ENCODE results near the gene RHBDL1.

Gene RHBDL1

DNA sequence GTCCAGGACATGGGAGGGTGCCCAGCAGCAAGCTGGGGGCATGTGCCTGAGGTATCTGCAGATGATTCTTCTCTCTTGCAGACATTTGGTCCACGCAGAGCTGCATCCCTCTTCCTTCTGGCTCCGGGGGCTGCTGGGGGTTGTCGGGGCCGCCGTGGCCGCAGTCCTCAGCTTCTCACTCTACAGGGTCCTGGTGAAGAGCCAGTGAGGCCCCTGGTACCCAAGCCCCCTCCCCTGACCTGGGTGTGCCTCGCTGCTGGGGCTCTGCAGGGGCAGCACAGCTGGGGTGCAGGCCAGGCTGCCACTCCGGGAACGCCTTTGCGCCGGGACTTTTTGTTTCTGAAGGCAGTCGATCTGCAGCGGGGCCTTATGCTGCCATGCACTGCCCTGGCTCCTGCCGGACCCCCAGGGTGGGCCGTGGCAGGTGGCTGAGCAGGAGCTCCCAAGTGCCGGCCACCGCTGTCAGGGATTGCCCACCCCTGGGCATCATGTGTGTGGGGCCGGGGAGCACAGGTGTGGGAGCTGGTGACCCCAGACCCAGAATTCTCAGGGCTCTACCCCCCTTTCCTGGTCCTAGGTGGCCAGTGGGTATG lies 2.0 kb upstream of the RHBDL1 start:
- Histone ChIP-seq H3K79me2 (ENCODE audit: insufficient read depth, low read depth) (peaks cover 13% of the 10 kb centered on the region), H4K20me1 (ENCODE audit: insufficient read depth) (no peaks in the 10 kb centered on the region), H3K4me2 (no peak overlapping the region), H2AFZ (ENCODE audit: low read depth) (no peak overlapping the region), H3K36me3 (ENCODE audit: insufficient read depth) (peaks cover 3% of the 10 kb centered on the region; the same call in 1 of the 2 replicates), H3K4me1 (ENCODE audit: low read depth, poor library complexity, severe bottlenecking) (peaks cover 8% of the 10 kb centered on the region), H3K27ac (no peak overlapping the region), H3K27me3 (ENCODE audit: insufficient read depth, low read depth) (no peaks in the 10 kb centered on the region), H3K4me3 (IDR thresholded peaks at IDR 0.05; ENCODE audit: insufficient read depth, low read depth, low read length) (no peak overlapping the region), H3K9ac (no peak overlapping the region)
- TF ChIP-seq, protein P1, sequence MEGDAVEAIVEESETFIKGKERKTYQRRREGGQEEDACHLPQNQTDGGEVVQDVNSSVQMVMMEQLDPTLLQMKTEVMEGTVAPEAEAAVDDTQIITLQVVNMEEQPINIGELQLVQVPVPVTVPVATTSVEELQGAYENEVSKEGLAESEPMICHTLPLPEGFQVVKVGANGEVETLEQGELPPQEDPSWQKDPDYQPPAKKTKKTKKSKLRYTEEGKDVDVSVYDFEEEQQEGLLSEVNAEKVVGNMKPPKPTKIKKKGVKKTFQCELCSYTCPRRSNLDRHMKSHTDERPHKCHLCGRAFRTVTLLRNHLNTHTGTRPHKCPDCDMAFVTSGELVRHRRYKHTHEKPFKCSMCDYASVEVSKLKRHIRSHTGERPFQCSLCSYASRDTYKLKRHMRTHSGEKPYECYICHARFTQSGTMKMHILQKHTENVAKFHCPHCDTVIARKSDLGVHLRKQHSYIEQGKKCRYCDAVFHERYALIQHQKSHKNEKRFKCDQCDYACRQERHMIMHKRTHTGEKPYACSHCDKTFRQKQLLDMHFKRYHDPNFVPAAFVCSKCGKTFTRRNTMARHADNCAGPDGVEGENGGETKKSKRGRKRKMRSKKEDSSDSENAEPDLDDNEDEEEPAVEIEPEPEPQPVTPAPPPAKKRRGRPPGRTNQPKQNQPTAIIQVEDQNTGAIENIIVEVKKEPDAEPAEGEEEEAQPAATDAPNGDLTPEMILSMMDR (conservative IDR thresholded peaks at IDR 0.05; ENCODE audit: low read depth, low read length): no peak

DNA sequence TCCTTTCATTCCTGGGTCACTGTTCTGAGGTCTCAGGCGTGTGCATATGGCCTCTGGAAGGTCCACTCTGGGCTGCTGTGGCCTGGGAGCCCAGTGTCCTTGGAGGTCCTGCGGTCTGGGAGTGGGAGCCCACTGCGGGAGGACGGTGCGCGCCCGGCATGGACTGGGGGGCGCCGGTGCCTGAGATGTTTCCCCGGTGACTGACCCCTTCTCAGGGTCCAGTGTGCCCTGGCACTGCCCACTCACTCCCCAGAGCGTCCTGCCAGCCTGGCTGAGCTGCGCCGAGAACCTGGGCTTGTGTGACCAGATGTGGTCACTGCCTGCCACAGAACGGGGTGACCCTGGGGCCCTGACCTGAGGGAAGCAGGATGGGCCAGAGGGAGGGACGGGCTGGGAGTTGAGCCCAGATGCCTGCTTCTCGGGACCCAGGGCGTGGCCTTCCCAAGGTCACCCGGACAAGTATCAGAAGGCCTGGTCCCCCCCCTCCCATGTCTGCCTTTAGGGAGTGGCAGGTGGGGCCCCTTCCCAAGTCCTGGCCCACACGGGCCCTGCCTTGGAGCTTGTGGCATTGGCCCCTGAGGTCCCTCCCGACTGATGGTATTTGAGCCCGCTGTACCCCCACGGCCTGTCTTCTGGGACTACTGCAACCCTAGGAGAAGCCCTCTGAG lies 1.1 kb upstream of the RHBDL1 start:
- Histone ChIP-seq H3K9ac (no peak overlapping the region), H3K27me3 (ENCODE audit: insufficient read depth, low read depth) (no peaks in the 10 kb centered on the region), H3K4me2 (no peak overlapping the region), H3K4me3 (IDR thresholded peaks at IDR 0.05; ENCODE audit: insufficient read depth, low read depth, low read length) (no peak overlapping the region), H3K79me2 (ENCODE audit: insufficient read depth, low read depth) (peaks cover 5% of the 10 kb centered on the region; the same call in 1 of the 2 replicates), H4K20me1 (ENCODE audit: insufficient read depth) (no peaks in the 10 kb centered on the region), H3K36me3 (ENCODE audit: insufficient read depth) (peaks cover 3% of the 10 kb centered on the region; the same call in 1 of the 2 replicates), H3K27ac (no peak overlapping the region), H3K4me1 (ENCODE audit: low read depth, poor library complexity, severe bottlenecking) (peaks cover under 1% of the 10 kb centered on the region), H2AFZ (ENCODE audit: low read depth) (no peak overlapping the region)
- TF ChIP-seq, protein P1 (conservative IDR thresholded peaks at IDR 0.05; ENCODE audit: low read depth, low read length): no peak

DNA sequence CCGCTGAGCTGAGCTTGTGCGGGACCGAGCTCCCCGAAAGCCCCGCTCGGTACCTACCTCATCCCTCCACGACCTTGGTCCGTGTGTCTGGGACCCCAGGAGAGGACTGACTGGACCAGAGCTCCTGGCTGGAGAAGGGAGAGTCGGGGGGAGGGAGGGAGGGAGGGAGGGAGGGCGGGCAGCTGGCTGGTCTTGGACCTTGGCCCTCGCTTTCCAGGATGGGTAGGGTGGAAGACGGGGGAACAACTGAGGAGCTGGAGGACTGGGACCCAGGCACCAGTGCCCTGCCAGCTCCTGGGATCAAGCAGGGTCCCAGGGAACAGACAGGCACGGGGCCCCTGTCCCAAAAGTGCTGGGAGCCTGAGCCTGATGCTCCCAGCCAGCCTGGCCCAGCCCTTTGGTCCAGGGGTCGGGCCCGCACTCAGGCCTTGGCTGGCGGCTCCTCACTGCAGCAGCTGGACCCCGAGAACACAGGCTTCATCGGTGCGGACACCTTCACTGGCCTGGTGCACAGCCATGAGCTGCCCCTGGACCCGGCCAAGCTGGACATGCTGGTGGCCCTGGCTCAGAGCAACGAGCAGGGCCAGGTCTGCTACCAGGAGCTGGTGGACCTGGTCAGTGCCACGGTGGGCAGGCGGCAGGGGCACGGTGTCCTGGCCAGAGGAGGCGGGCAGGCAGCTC lies 553 bp downstream of the RHBDL1 start:
- Histone ChIP-seq H3K27ac (no peak overlapping the region), H3K36me3 (ENCODE audit: insufficient read depth) (peaks cover 3% of the 10 kb centered on the region; the same call in 1 of the 2 replicates), H3K4me1 (ENCODE audit: low read depth, poor library complexity, severe bottlenecking) (no peaks in the 10 kb centered on the region), H3K79me2 (ENCODE audit: insufficient read depth, low read depth) (peaks cover 6% of the 10 kb centered on the region), H3K4me2 (no peak overlapping the region), H2AFZ (ENCODE audit: low read depth) (no peak overlapping the region), H3K9ac (no peak overlapping the region), H3K4me3 (IDR thresholded peaks at IDR 0.05; ENCODE audit: insufficient read depth, low read depth, low read length) (no peak overlapping the region), H4K20me1 (ENCODE audit: insufficient read depth) (no peaks in the 10 kb centered on the region), H3K27me3 (ENCODE audit: insufficient read depth, low read depth) (no peaks in the 10 kb centered on the region)
- TF ChIP-seq, protein P1 (conservative IDR thresholded peaks at IDR 0.05; ENCODE audit: low read depth, low read length): no peak

DNA sequence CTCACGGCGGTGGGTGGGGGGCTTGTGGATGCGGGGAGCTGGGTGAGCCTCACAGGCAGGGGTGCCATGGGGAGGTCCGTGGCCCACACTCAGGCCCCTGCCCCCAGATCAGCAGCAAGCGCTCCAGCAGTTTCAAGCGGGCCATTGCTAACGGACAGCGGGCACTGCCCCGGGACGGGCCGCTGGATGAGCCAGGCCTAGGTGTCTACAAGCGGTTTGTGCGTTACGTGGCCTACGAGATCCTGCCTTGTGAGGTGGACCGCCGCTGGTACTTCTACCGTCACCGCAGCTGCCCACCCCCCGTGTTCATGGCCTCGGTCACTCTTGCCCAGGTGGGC lies 1.1 kb downstream of the RHBDL1 start:
- Histone ChIP-seq H2AFZ (ENCODE audit: low read depth) (no peak overlapping the region), H3K4me1 (ENCODE audit: low read depth, poor library complexity, severe bottlenecking) (no peaks in the 10 kb centered on the region), H3K79me2 (ENCODE audit: insufficient read depth, low read depth) (peaks cover 11% of the 10 kb centered on the region), H3K27me3 (ENCODE audit: insufficient read depth, low read depth) (no peaks in the 10 kb centered on the region), H4K20me1 (ENCODE audit: insufficient read depth) (no peaks in the 10 kb centered on the region), H3K27ac (no peak overlapping the region), H3K9ac (no peak overlapping the region), H3K36me3 (ENCODE audit: insufficient read depth) (peaks cover 3% of the 10 kb centered on the region; the same call in 1 of the 2 replicates), H3K4me3 (IDR thresholded peaks at IDR 0.05; ENCODE audit: insufficient read depth, low read depth, low read length) (no peak overlapping the region), H3K4me2 (no peak overlapping the region)
- TF ChIP-seq, protein P1 (conservative IDR thresholded peaks at IDR 0.05; ENCODE audit: low read depth, low read length): no peak

Data from KMS-11 (cell line).